ENCODE data around the gene HOXD9.

GRCh38 chr2:176081837-176082524, 40.5 kb upstream of the HOXD9 start:
- TF ChIP-seq CTCF (IDR thresholded peaks at IDR 0.05) (no peak), MAX (IDR thresholded peaks at IDR 0.05; ENCODE audit: low read depth) (no peak), EZH2phosphoT487 (IDR thresholded peaks at IDR 0.05; ENCODE audit: borderline replicate concordance, low read depth) (peak; percentile 67; the same call in 1 of the 2 replicates), USF1 (IDR thresholded peaks at IDR 0.05; ENCODE audit: borderline replicate concordance, low read depth) (no peak), RFX5 (IDR thresholded peaks at IDR 0.05; ENCODE audit: low read length) (no peak)
